IMR-90 (cell line): Measurements from ENCODE around the gene AHCYL2. TPM values are rescaled to one million over a fixed set of nuclear protein-coding genes. Genes with fewer than 3 reads are reported as not detected.

ENCODE experiments used
- ATAC-seq: fragments of 200-7000 bp; cut with Tn5 transposase; 2 replicates; pipeline ENCODE4 v1.9.1; 2020; ENCODE audit warnings: low read depth, mild to moderate bottlenecking, moderate library complexity
- BruUV-seq: library from RNA; stranded (reverse); fragments of 400-500 nt; replicated peaks from 2 replicates; lab custom pipeline; 2021; lab: Mats Ljungman, UMichigan
- CTCF ChIA-PET: fragments of 300-600 bp; formaldehyde crosslinking; extraction: SDS; loops from one replicate; lab custom pipeline; 2021; ENCODE audit warnings: antibody characterized with exemption; lab: Yijun Ruan, JAX
- POLR2A ChIA-PET: fragments of 300-600 bp; sonication (Branson Sonifier 250); formaldehyde crosslinking; loops from one replicate; lab custom pipeline; 2022; ENCODE audit warnings: antibody characterized with exemption; ENCODE audit not compliant: unreplicated experiment; lab: Charles Lee
- DNase-seq: peaks from one replicate; pipeline ENCODE4 v3.0.0; 2013
- H2AFZ ChIP-seq: replicated peaks from 2 replicates; pipeline ENCODE3; 2013; ENCODE audit warnings: low read length, mild to moderate bottlenecking; ENCODE audit not compliant: poor library complexity
- H2AK5ac ChIP-seq: 2 replicates; pipeline ENCODE4 v1.6.1; 2013; ENCODE audit warnings: low read depth, low read length, inconsistent platforms
- H2AK9ac ChIP-seq: replicated peaks from 2 replicates; pipeline ENCODE3; 2013; ENCODE audit warnings: mild to moderate bottlenecking, low read depth, low read length, moderate library complexity; ENCODE audit not compliant: poor library complexity
- H2BK120ac ChIP-seq: 2 replicates; pipeline ENCODE4 v1.6.1; 2013; ENCODE audit warnings: low read depth, low read length, inconsistent platforms
- H2BK15ac ChIP-seq: 3 replicates; pipeline ENCODE4 v1.6.1; 2013; ENCODE audit warnings: low read depth, low read length, inconsistent platforms
- H2BK20ac ChIP-seq: 2 replicates; pipeline ENCODE4 v1.6.1; 2013; ENCODE audit warnings: low read depth, mild to moderate bottlenecking, inconsistent platforms, low read length, moderate library complexity
- H2BK5ac ChIP-seq: 2 replicates; pipeline ENCODE4 v1.6.1; 2013; ENCODE audit warnings: mild to moderate bottlenecking, low read depth, low read length, inconsistent platforms; ENCODE audit not compliant: poor library complexity, severe bottlenecking
- H3K14ac ChIP-seq: replicated peaks from 2 replicates; pipeline ENCODE4 v1.6.1; 2013; ENCODE audit warnings: low read depth, low read length, inconsistent platforms
- H3K18ac ChIP-seq: 2 replicates; pipeline ENCODE4 v1.6.1; 2013; ENCODE audit warnings: low read depth, low read length, control low read depth
- H3K23ac ChIP-seq: 2 replicates; pipeline ENCODE4 v1.6.1; 2013; ENCODE audit warnings: low read depth, low read length, inconsistent platforms
- H3K27ac ChIP-seq: 2 replicates; pipeline ENCODE4 v1.5.1; 2013; ENCODE audit warnings: mild to moderate bottlenecking, control low read depth, low read length; ENCODE audit not compliant: insufficient read depth
- H3K27me3 ChIP-seq: 2 replicates; pipeline ENCODE4 v1.6.1; 2013; ENCODE audit warnings: low read length; ENCODE audit not compliant: control insufficient read depth, insufficient read depth
- H3K36me3 ChIP-seq: 2 replicates; pipeline ENCODE4 v1.6.1; 2013; ENCODE audit warnings: low read length, mixed read lengths; ENCODE audit not compliant: control insufficient read depth, insufficient read depth
- H3K4ac ChIP-seq: 2 replicates; pipeline ENCODE4 v1.6.1; 2013; ENCODE audit warnings: low read depth, low read length, inconsistent platforms
- H3K4me1 ChIP-seq: 2 replicates; pipeline ENCODE4 v1.6.1; 2013; ENCODE audit warnings: low read length, mixed read lengths; ENCODE audit not compliant: control insufficient read depth, insufficient read depth
- H3K4me2 ChIP-seq: 2 replicates; pipeline ENCODE4 v1.6.1; 2013; ENCODE audit warnings: low read depth, mild to moderate bottlenecking, control low read depth, low read length, moderate library complexity
- H3K4me3 ChIP-seq: 2 replicates; pipeline ENCODE4 v1.5.1; 2013; ENCODE audit warnings: low read depth, mild to moderate bottlenecking, control low read depth, low read length, moderate library complexity; ENCODE audit not compliant: insufficient read depth
- H3K56ac ChIP-seq: 2 replicates; pipeline ENCODE4 v1.6.1; 2013; ENCODE audit warnings: low read length, inconsistent platforms; ENCODE audit not compliant: insufficient read depth; ENCODE audit errors: extremely low read depth
- H3K79me1 ChIP-seq, 2 experiments: 2 replicates each; pipeline ENCODE4 v1.6.1; 2013; ENCODE audit warnings: low read length in 2 of 2, inconsistent platforms in 1 of 2, low read depth in 1 of 2
- H3K9ac ChIP-seq: 2 replicates; pipeline ENCODE4 v1.6.1; 2013; ENCODE audit warnings: low read depth, low read length, control low read depth
- H3K9me1 ChIP-seq: 2 replicates; pipeline ENCODE4 v1.6.1; 2013; ENCODE audit warnings: low read length, inconsistent platforms; ENCODE audit not compliant: insufficient read depth
- H3K9me3 ChIP-seq: 2 replicates; pipeline ENCODE4 v1.6.1; 2013; ENCODE audit warnings: low read length; ENCODE audit not compliant: control insufficient read depth, insufficient read depth
- H4K20me1 ChIP-seq: 2 replicates; pipeline ENCODE4 v1.6.1; 2013; ENCODE audit warnings: low read length, inconsistent platforms; ENCODE audit not compliant: insufficient read depth
- H4K5ac ChIP-seq: 2 replicates; pipeline ENCODE4 v1.6.1; 2013; ENCODE audit warnings: mild to moderate bottlenecking, low read depth, low read length, control low read depth
- H4K8ac ChIP-seq, 2 experiments: 2 replicates each; pipeline ENCODE4 v1.6.1; 2013; ENCODE audit warnings: low read depth in 2 of 2, low read length in 2 of 2, control low read depth in 1 of 2, inconsistent platforms in 1 of 2
- H4K91ac ChIP-seq: 2 replicates; pipeline ENCODE4 v1.6.1; 2013; ENCODE audit warnings: low read depth, low read length, inconsistent platforms; ENCODE audit not compliant: insufficient read depth
- BHLHE40 ChIP-seq: fragments of 150-350 bp; IDR thresholded peaks from 2 replicates; pipeline ENCODE4 v1.6.1; 2016; ENCODE audit warnings: mild to moderate bottlenecking, low read depth, low read length
- CEBPB ChIP-seq: IDR thresholded peaks from 2 replicates; pipeline ENCODE4 v1.6.1; 2012; ENCODE audit warnings: low read depth, low read length, improper control_type of control experiment
- CHD1 ChIP-seq: IDR thresholded peaks from 2 replicates; pipeline ENCODE4 v1.6.1; 2012; ENCODE audit warnings: low read depth, low read length, improper control_type of control experiment
- FOS ChIP-seq: fragments of 150-350 bp; IDR thresholded peaks from 2 replicates; pipeline ENCODE4 v1.6.1; 2016; ENCODE audit warnings: low read depth, low read length
- MAFK ChIP-seq: IDR thresholded peaks from 2 replicates; pipeline ENCODE4 v1.6.1; 2012; ENCODE audit warnings: low read depth, low read length, improper control_type of control experiment
- MAZ ChIP-seq: IDR thresholded peaks from 2 replicates; pipeline ENCODE4 v1.6.1; 2012; ENCODE audit warnings: low read depth, mild to moderate bottlenecking, low read length, improper control_type of control experiment, moderate library complexity, borderline replicate concordance
- MXI1 ChIP-seq: IDR thresholded peaks from 2 replicates; pipeline ENCODE4 v1.6.1; 2012; ENCODE audit warnings: low read depth, mild to moderate bottlenecking, low read length, moderate library complexity, borderline replicate concordance
- NFE2L2 ChIP-seq: fragments of 150-350 bp; IDR thresholded peaks from 2 replicates; pipeline ENCODE4 v1.6.1; 2016; ENCODE audit warnings: low read depth, mild to moderate bottlenecking, low read length
- POLR2A ChIP-seq: IDR thresholded peaks from 2 replicates; pipeline ENCODE4 v1.6.1; 2012; ENCODE audit warnings: mild to moderate bottlenecking, low read depth, low read length
- RAD21 ChIP-seq: IDR thresholded peaks from 2 replicates; pipeline ENCODE4 v1.6.1; 2012; ENCODE audit warnings: low read length, improper control_type of control experiment
- RCOR1 ChIP-seq: IDR thresholded peaks from 2 replicates; pipeline ENCODE4 v1.6.1; 2012; ENCODE audit warnings: mild to moderate bottlenecking, low read length, improper control_type of control experiment; ENCODE audit not compliant: insufficient replicate concordance
- RFX5 ChIP-seq: IDR thresholded peaks from 2 replicates; pipeline ENCODE4 v1.8.0; 2012; ENCODE audit warnings: low read depth, mild to moderate bottlenecking, low read length, moderate library complexity
- SMC3 ChIP-seq: fragments of 150-350 bp; IDR thresholded peaks from 2 replicates; pipeline ENCODE4 v1.6.1; 2016; ENCODE audit warnings: low read depth, mild to moderate bottlenecking, antibody characterized with exemption, low read length, moderate library complexity
- WGBS, 2 experiments: methylation state at CpG; one replicate each; pipeline versions ENCODE4 v1.1.5 to v1.1.7; 2013; ENCODE audit warnings: missing lambda C conversion rate in 2 of 2; ENCODE audit not compliant: insufficient read length in 1 of 2; ENCODE audit errors: extremely low coverage in 2 of 2; 5-methylcytosine and 5-hydroxymethylcytosine counted together
- dilution Hi-C: fragments of 300-500 bp; cut with HindIII; formaldehyde crosslinking; loops from one replicate; pipeline ENCODE4 v1.14.3; 2018; ENCODE audit warnings: low sequenced_read_pairs; ENCODE audit not compliant: unreplicated experiment
- in situ Hi-C: fragments of 300-500 bp; cut with MboI; formaldehyde crosslinking; loops from 3 replicates; pipeline ENCODE4 v1.14.3; 2019; ENCODE audit warnings: low sequenced_read_pairs, inconsistent platforms, mixed read lengths
- intact Hi-C: fragments of 100-400 bp; cut with micrococcal nuclease; formaldehyde crosslinking; loops from 2 replicates; pipeline ENCODE4 v1.10.0; 2022
- polyA plus RNA-seq, 3 experiments: library from polyadenylated mRNA; depleted of rRNA; stranded (reverse); fragments of >200 nt; gene quantifications; 2 replicates each; pipeline ENCODE4 v1.2.3, GENCODE V29; 2012; ENCODE audit warnings: low replicate concordance in 1 of 3
- total RNA-seq: library from RNA; depleted of rRNA; stranded (reverse); fragments of >200 nt; gene quantifications from 2 replicates; pipeline ENCODE4 v1.2.3, GENCODE V29; 2012
- TF ChIP-seq, protein P1 (sequence below): fragments of 150-350 bp; IDR thresholded peaks from 2 replicates; pipeline ENCODE4 v1.6.1; 2017; ENCODE audit warnings: mild to moderate bottlenecking, antibody characterized with exemption, low read length, low read depth
- TF ChIP-seq, protein P2 (sequence below): fragments of 150-350 bp; IDR thresholded peaks from 2 replicates; pipeline ENCODE4 v1.6.1; 2016; ENCODE audit warnings: low read depth, mild to moderate bottlenecking, low read length, moderate library complexity, borderline replicate concordance
- TF ChIP-seq, protein P3 (sequence below): conservative IDR thresholded peaks from 2 replicates; pipeline ENCODE4 v1.5.1; 2012; ENCODE audit warnings: mild to moderate bottlenecking, low read depth, low read length, improper control_type of control experiment

The AHCYL2 gene
- total and polyA plus RNA-seq, 2 of the 4 experiments (the other 2 are of a cell fraction) = 5.7 to 7.6 TPM

DNA sequence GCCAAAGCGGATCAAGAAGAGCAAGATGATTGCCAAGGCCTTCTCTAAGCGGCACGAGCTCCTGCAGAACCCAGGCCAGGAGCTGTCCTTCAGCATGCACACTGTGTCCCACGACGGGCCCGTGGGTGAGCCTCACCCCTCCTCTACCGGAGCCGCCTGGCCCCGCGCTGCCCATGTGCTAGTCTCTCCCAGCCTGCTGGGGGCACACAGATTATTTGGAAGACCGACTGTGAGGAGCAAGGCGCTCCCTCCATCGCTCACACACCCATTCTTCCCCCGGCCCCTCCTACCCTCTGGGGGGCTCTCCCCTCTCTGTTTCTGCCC lies 13.9 kb upstream of the AHCYL2 start:
- no peak overlapping the region for H3K23ac ChIP-seq
- no peak overlapping the region for H4K5ac ChIP-seq
- H3K18ac ChIP-seq = no peak overlapping the region
- H2BK15ac ChIP-seq = no peak overlapping the region
- H3K27me3 ChIP-seq = no peaks in the 10 kb centered on the region
- no peak overlapping the region for H2BK20ac ChIP-seq
- no peak overlapping the region for H4K91ac ChIP-seq
- intact Hi-C loops = loop anchor here (1.0 kb wide), 1 partner anchor 47 kb away; no protein-coding TSS in a partner anchor
- H3K9me3 ChIP-seq = no peaks in the 10 kb centered on the region
- no peak overlapping the region for H2AK9ac ChIP-seq
- H3K4me1 ChIP-seq = no peaks in the 10 kb centered on the region
- H4K8ac ChIP-seq = no peak overlapping the region
- H3K9ac ChIP-seq = no peak overlapping the region
- ATAC-seq (no peak), DNase-seq (no peak)
- no peak overlapping the region for H2BK120ac ChIP-seq
- ChIA-PET POLR2A (no interaction called here), CTCF (interaction anchor here (0.6 to 1.1 kb wide), 5 partner anchors 43 to 262 kb away, joined by 3 to 5 read pairs (median 4); no protein-coding TSS in a partner anchor)
- H2BK5ac ChIP-seq = no peak overlapping the region
- no peak overlapping the region for H3K4me2 ChIP-seq
- H2AK5ac ChIP-seq = no peak overlapping the region
- in situ Hi-C loops = loop anchor here (10.0 kb wide), 1 partner anchor 434 kb away; no protein-coding TSS in a partner anchor
- H3K79me1 ChIP-seq = no peaks in the 10 kb centered on the region
- H3K4ac ChIP-seq = no peak overlapping the region
- H2AFZ ChIP-seq = no peak overlapping the region
- no peak overlapping the region for H3K56ac ChIP-seq
- no peaks in the 10 kb centered on the region for H4K20me1 ChIP-seq
- no peak overlapping the region for H3K4me3 ChIP-seq
- peaks cover 49% of the 10 kb centered on the region for H3K36me3 ChIP-seq
- dilution Hi-C loops = no loop called here
- H3K14ac ChIP-seq = no peak overlapping the region
- no peak for TF ChIP-seq MAZ
- TF ChIP-seq RFX5 = no peak
- TF ChIP-seq, protein P1, sequence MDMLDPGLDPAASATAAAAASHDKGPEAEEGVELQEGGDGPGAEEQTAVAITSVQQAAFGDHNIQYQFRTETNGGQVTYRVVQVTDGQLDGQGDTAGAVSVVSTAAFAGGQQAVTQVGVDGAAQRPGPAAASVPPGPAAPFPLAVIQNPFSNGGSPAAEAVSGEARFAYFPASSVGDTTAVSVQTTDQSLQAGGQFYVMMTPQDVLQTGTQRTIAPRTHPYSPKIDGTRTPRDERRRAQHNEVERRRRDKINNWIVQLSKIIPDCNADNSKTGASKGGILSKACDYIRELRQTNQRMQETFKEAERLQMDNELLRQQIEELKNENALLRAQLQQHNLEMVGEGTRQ = no peak
- no peak for TF ChIP-seq MAFK
- TF ChIP-seq POLR2A = no peak
- TF ChIP-seq RAD21 = no peak
- no peak for TF ChIP-seq FOS
- TF ChIP-seq, protein P2, sequence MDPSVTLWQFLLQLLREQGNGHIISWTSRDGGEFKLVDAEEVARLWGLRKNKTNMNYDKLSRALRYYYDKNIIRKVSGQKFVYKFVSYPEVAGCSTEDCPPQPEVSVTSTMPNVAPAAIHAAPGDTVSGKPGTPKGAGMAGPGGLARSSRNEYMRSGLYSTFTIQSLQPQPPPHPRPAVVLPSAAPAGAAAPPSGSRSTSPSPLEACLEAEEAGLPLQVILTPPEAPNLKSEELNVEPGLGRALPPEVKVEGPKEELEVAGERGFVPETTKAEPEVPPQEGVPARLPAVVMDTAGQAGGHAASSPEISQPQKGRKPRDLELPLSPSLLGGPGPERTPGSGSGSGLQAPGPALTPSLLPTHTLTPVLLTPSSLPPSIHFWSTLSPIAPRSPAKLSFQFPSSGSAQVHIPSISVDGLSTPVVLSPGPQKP = no peak
- no peak for TF ChIP-seq RCOR1
- no peak for TF ChIP-seq NFE2L2
- TF ChIP-seq SMC3 = no peak
- TF ChIP-seq MXI1 = no peak
- no peak for TF ChIP-seq CEBPB
- TF ChIP-seq, protein P3, sequence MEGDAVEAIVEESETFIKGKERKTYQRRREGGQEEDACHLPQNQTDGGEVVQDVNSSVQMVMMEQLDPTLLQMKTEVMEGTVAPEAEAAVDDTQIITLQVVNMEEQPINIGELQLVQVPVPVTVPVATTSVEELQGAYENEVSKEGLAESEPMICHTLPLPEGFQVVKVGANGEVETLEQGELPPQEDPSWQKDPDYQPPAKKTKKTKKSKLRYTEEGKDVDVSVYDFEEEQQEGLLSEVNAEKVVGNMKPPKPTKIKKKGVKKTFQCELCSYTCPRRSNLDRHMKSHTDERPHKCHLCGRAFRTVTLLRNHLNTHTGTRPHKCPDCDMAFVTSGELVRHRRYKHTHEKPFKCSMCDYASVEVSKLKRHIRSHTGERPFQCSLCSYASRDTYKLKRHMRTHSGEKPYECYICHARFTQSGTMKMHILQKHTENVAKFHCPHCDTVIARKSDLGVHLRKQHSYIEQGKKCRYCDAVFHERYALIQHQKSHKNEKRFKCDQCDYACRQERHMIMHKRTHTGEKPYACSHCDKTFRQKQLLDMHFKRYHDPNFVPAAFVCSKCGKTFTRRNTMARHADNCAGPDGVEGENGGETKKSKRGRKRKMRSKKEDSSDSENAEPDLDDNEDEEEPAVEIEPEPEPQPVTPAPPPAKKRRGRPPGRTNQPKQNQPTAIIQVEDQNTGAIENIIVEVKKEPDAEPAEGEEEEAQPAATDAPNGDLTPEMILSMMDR = no peak
- TF ChIP-seq CHD1 = no peak
- no peak for TF ChIP-seq BHLHE40
- no TSS peak for BruUV-seq
- H3K27ac ChIP-seq = no peak overlapping the region
- H3K9me1 ChIP-seq = no peaks in the 10 kb centered on the region
- WGBS, 2 experiments = 80% methylated on average over 1 of the region's 14 CpGs; no CpG with 5 or more reads in 1 of the 2 experiments
